Liver (tissue), 9 donors: Measurements from ENCODE around the gene CTXN3. TPM values are rescaled to one million over a fixed set of nuclear protein-coding genes. Genes with fewer than 3 reads are reported as not detected.

ENCODE experiments used
- DNase-seq: peaks from one replicate; pipeline ENCODE4 v3.0.0-alpha.2; 2017; ENCODE audit warnings: low spot score
- H3K27ac ChIP-seq, 2 donors: one replicate each; pipeline ENCODE4 v1.7.0; 2013; ENCODE audit warnings: inconsistent platforms in 2 of 2, low read length in 2 of 2, control low read depth in 1 of 2, low read depth in 1 of 2, mild to moderate bottlenecking in 1 of 2
- H3K27me3 ChIP-seq, 4 donors: one replicate each; pipeline versions ENCODE4 v1.6.1 to v1.7.0; 2013; ENCODE audit warnings: low read length in 3 of 4, inconsistent platforms in 1 of 4, mild to moderate bottlenecking in 1 of 4, moderate library complexity in 1 of 4; ENCODE audit not compliant: control insufficient read depth in 4 of 4, insufficient read depth in 4 of 4
- H3K36me3 ChIP-seq, 4 donors: one replicate each; pipeline versions ENCODE4 v1.6.1 to v1.7.0; 2013; ENCODE audit warnings: low read length in 3 of 4, mild to moderate bottlenecking in 3 of 4, low read depth in 1 of 4, moderate library complexity in 1 of 4; ENCODE audit not compliant: control insufficient read depth in 4 of 4, insufficient read depth in 3 of 4
- H3K4me1 ChIP-seq, 4 donors: one replicate each; pipeline versions ENCODE4 v1.6.1 to v1.7.0; 2013; ENCODE audit warnings: low read length in 3 of 4, mild to moderate bottlenecking in 3 of 4, moderate library complexity in 1 of 4; ENCODE audit not compliant: control insufficient read depth in 4 of 4, insufficient read depth in 4 of 4
- H3K4me3 ChIP-seq, 3 donors: one replicate each; pipeline versions ENCODE4 v1.6.1 to v1.7.0; 2013; ENCODE audit warnings: low read length in 3 of 3, control low read depth in 1 of 3, low read depth in 1 of 3, mild to moderate bottlenecking in 1 of 3
- H3K9ac ChIP-seq, 2 donors: one replicate each; pipeline ENCODE4 v1.7.0; 2013; ENCODE audit warnings: low read length in 2 of 2, mild to moderate bottlenecking in 2 of 2, moderate library complexity in 2 of 2, control low read depth in 1 of 2, low read depth in 1 of 2
- H3K9me3 ChIP-seq, 4 donors: one replicate each; pipeline versions ENCODE4 v1.6.1 to v1.7.0; 2013; ENCODE audit warnings: low read length in 3 of 4; ENCODE audit not compliant: control insufficient read depth in 4 of 4
- ATF3 ChIP-seq: IDR thresholded peaks from 2 replicates; pipeline ENCODE4 v1.6.1; 2016; ENCODE audit warnings: antibody characterized with exemption
- EGR1 ChIP-seq, 2 donors: IDR thresholded peaks; 2 replicates each; pipeline ENCODE4 v1.6.1; 2016 to 2018; ENCODE audit warnings: antibody characterized with exemption in 2 of 2, low read depth in 2 of 2
- FOXA1 ChIP-seq: IDR thresholded peaks from 2 replicates; pipeline ENCODE4 v1.6.1; 2016; ENCODE audit warnings: antibody characterized with exemption
- FOXA2 ChIP-seq: IDR thresholded peaks from 2 replicates; pipeline ENCODE4 v1.6.1; 2016; ENCODE audit warnings: antibody characterized with exemption
- GABPA ChIP-seq, 2 donors: IDR thresholded peaks in 1 of 2; conservative IDR thresholded peaks in 1 of 2; 2 replicates each; pipeline ENCODE4 v1.6.1; 2016; ENCODE audit warnings: antibody characterized with exemption in 2 of 2, mild to moderate bottlenecking in 1 of 2, moderate library complexity in 1 of 2
- HNF4A ChIP-seq, 2 donors: conservative IDR thresholded peaks; 2 replicates each; pipeline ENCODE4 v1.6.1; 2016; ENCODE audit warnings: antibody characterized with exemption in 2 of 2, mild to moderate bottlenecking in 2 of 2
- HNF4G ChIP-seq: IDR thresholded peaks from 2 replicates; pipeline ENCODE4 v1.6.1; 2016; ENCODE audit warnings: antibody characterized with exemption
- JUND ChIP-seq, 2 donors: IDR thresholded peaks; 2 replicates each; pipeline ENCODE4 v1.6.1; 2016; ENCODE audit warnings: antibody characterized with exemption in 2 of 2
- MAX ChIP-seq: IDR thresholded peaks from 2 replicates; pipeline ENCODE4 v1.6.1; 2016; ENCODE audit warnings: antibody characterized with exemption
- NR2F2 ChIP-seq: IDR thresholded peaks from 2 replicates; pipeline ENCODE4 v1.6.1; 2016; ENCODE audit warnings: antibody characterized with exemption
- RAD21 ChIP-seq, 2 donors: IDR thresholded peaks; 2 replicates each; pipeline ENCODE4 v1.6.1; 2016; ENCODE audit warnings: antibody characterized with exemption in 2 of 2, mild to moderate bottlenecking in 2 of 2
- RXRA ChIP-seq, 2 donors: IDR thresholded peaks; 2 replicates each; pipeline ENCODE4 v1.6.1; 2017 to 2018; ENCODE audit warnings: antibody characterized with exemption in 2 of 2, mild to moderate bottlenecking in 1 of 2
- SP1 ChIP-seq: IDR thresholded peaks from 2 replicates; pipeline ENCODE4 v1.6.1; 2018; ENCODE audit warnings: antibody characterized with exemption, mild to moderate bottlenecking
- TAF1 ChIP-seq: conservative IDR thresholded peaks from 2 replicates; pipeline ENCODE4 v1.6.1; 2016; ENCODE audit warnings: antibody characterized with exemption, mild to moderate bottlenecking
- YY1 ChIP-seq: IDR thresholded peaks from 2 replicates; pipeline ENCODE4 v1.6.1; 2016; ENCODE audit warnings: antibody characterized with exemption, mild to moderate bottlenecking
- WGBS: extraction: QIAGEN DNeasy Blood & Tissue Kit; methylation state at CpG from one replicate; pipeline ENCODE4 v1.1.7; 2013; 5-methylcytosine and 5-hydroxymethylcytosine counted together
- polyA plus RNA-seq, 2 donors: library from polyadenylated mRNA; stranded (reverse) in 1 of 2; unstranded in 1 of 2; fragments of 200-250 nt in 1 of 2; fragments of >200 nt in 1 of 2; fragmentation: Nextera tagmentation in 1 of 2; extraction: Ambion mirVana in 1 of 2; gene quantifications; one replicate each; pipeline versions ENCODE4 v1.2.1 to v1.2.3, GENCODE V29; 2013 to 2015
- total RNA-seq, 2 donors: library from RNA; depleted of rRNA; stranded (reverse); fragments of >200 nt; gene quantifications; one replicate each; pipeline ENCODE4 v1.2.3, GENCODE V29; 2014
- TF ChIP-seq, protein P1 (sequence below): fragments of 150-350 bp; IDR thresholded peaks from 2 replicates; pipeline ENCODE4 v1.5.1; 2017; ENCODE audit warnings: improper control_type of control experiment, low read depth, low read length; ENCODE audit not compliant: missing input control
- TF ChIP-seq, protein P2 (sequence below): IDR thresholded peaks from 2 replicates; pipeline ENCODE4 v1.6.1; 2016; ENCODE audit warnings: antibody characterized with exemption
- TF ChIP-seq, protein P3 (sequence below): IDR thresholded peaks from 2 replicates; pipeline ENCODE4 v1.6.1; 2016; ENCODE audit warnings: antibody characterized with exemption, mild to moderate bottlenecking
- donor health status: healthy.
- donor health status: healthy.
- donor health status: healthy.
- donor health status: healthy.
- donor health status: healthy.

CTXN3 gene
- total and polyA plus RNA-seq, 4 donors: not detected

DNA sequence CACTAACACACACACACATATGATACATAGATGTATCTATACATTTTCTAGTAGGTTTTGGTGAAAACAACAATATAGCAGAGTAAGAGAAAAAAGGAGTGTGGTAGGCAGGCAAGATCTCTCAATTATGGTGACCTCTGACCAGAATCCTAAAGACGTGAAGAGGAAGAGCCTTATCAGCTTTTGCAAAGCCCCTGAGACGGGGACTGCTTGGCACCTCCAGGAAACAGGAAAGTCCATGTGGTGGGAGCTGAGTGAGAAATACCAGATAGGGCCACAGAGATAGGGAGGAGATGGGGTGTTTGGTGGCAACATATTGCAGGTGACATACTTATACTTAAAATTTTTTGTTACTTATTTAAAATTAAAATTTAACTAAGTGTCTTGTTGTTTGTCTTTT, 39.9 kb upstream of the CTXN3 start (continued):
- TF ChIP-seq MAX: no peak
- TF ChIP-seq SP1: no peak
- TF ChIP-seq TAF1: no peak
- no peak for TF ChIP-seq RAD21 (IDR thresholded peaks at IDR 0.05)

DNA sequence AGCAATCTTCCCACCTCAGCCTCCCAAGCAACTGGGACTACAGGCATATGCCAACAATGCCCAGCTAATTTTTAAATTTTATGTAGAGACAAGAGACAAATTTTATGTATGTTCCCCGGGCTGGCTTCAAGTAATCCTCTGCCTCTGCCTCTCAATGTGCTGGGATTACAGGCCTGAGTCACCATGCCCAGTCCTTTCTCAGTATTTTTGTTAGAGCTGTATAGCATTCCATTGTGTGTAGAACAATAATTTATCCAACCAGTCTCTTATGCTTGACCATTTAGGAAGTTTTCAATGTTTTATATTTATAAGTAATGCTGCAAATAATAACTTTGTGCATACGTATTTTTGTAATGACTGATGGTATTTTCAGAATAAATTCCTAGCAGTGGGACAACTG, 38.9 kb upstream of the CTXN3 start:
- Histone ChIP-seq H3K4me3 (no peak overlapping the region), H3K27me3 (no peaks in the 10 kb centered on the region), H3K4me1 (no peaks in the 10 kb centered on the region), H3K9me3 (no peaks in the 10 kb centered on the region), H3K9ac (no peak overlapping the region), H3K27ac (no peak overlapping the region), H3K36me3 (no peaks in the 10 kb centered on the region)
- WGBS: 87% methylated on average over 2 of the region's 2 CpGs
- TF ChIP-seq, protein P1, sequence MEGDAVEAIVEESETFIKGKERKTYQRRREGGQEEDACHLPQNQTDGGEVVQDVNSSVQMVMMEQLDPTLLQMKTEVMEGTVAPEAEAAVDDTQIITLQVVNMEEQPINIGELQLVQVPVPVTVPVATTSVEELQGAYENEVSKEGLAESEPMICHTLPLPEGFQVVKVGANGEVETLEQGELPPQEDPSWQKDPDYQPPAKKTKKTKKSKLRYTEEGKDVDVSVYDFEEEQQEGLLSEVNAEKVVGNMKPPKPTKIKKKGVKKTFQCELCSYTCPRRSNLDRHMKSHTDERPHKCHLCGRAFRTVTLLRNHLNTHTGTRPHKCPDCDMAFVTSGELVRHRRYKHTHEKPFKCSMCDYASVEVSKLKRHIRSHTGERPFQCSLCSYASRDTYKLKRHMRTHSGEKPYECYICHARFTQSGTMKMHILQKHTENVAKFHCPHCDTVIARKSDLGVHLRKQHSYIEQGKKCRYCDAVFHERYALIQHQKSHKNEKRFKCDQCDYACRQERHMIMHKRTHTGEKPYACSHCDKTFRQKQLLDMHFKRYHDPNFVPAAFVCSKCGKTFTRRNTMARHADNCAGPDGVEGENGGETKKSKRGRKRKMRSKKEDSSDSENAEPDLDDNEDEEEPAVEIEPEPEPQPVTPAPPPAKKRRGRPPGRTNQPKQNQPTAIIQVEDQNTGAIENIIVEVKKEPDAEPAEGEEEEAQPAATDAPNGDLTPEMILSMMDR: no peak
- TF ChIP-seq FOXA1 (no peak), TAF1 (no peak), RXRA (IDR thresholded peaks at IDR 0.05) (no peak), ATF3 (no peak), EGR1 (IDR thresholded peaks at IDR 0.05; ENCODE audit: low read depth in 2 of 2) (no peak), SP1 (no peak), MAX (no peak), JUND (IDR thresholded peaks at IDR 0.05) (no peak), HNF4A (conservative IDR thresholded peaks at IDR 0.05) (no peak), HNF4G (no peak), GABPA (IDR thresholded peaks at IDR 0.05 in 1 of 2, conservative IDR thresholded peaks at IDR 0.05 in 1 of 2) (no peak), YY1 (no peak), NR2F2 (no peak), RAD21 (IDR thresholded peaks at IDR 0.05) (no peak)
- TF ChIP-seq, protein P2, sequence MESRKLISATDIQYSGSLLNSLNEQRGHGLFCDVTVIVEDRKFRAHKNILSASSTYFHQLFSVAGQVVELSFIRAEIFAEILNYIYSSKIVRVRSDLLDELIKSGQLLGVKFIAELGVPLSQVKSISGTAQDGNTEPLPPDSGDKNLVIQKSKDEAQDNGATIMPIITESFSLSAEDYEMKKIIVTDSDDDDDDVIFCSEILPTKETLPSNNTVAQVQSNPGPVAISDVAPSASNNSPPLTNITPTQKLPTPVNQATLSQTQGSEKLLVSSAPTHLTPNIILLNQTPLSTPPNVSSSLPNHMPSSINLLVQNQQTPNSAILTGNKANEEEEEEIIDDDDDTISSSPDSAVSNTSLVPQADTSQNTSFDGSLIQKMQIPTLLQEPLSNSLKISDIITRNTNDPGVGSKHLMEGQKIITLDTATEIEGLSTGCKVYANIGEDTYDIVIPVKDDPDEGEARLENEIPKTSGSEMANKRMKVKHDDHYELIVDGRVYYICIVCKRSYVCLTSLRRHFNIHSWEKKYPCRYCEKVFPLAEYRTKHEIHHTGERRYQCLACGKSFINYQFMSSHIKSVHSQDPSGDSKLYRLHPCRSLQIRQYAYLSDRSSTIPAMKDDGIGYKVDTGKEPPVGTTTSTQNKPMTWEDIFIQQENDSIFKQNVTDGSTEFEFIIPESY: no peak
- DNase-seq: no peak

- DNase-seq: no peak
- 91% methylated on average over 4 of the region's 4 CpGs for WGBS
- no peak for TF ChIP-seq HNF4G
- no peak for TF ChIP-seq RXRA (IDR thresholded peaks at IDR 0.05)
- TF ChIP-seq, protein P3, sequence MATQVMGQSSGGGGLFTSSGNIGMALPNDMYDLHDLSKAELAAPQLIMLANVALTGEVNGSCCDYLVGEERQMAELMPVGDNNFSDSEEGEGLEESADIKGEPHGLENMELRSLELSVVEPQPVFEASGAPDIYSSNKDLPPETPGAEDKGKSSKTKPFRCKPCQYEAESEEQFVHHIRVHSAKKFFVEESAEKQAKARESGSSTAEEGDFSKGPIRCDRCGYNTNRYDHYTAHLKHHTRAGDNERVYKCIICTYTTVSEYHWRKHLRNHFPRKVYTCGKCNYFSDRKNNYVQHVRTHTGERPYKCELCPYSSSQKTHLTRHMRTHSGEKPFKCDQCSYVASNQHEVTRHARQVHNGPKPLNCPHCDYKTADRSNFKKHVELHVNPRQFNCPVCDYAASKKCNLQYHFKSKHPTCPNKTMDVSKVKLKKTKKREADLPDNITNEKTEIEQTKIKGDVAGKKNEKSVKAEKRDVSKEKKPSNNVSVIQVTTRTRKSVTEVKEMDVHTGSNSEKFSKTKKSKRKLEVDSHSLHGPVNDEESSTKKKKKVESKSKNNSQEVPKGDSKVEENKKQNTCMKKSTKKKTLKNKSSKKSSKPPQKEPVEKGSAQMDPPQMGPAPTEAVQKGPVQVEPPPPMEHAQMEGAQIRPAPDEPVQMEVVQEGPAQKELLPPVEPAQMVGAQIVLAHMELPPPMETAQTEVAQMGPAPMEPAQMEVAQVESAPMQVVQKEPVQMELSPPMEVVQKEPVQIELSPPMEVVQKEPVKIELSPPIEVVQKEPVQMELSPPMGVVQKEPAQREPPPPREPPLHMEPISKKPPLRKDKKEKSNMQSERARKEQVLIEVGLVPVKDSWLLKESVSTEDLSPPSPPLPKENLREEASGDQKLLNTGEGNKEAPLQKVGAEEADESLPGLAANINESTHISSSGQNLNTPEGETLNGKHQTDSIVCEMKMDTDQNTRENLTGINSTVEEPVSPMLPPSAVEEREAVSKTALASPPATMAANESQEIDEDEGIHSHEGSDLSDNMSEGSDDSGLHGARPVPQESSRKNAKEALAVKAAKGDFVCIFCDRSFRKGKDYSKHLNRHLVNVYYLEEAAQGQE: no peak
- no peak for TF ChIP-seq FOXA2
- TF ChIP-seq RAD21 (IDR thresholded peaks at IDR 0.05): no peak
- TF ChIP-seq, protein P2: no peak
- no peak for TF ChIP-seq YY1
- no peak for TF ChIP-seq SP1
- TF ChIP-seq JUND (IDR thresholded peaks at IDR 0.05): no peak
- no peak for TF ChIP-seq MAX
- TF ChIP-seq TAF1: no peak
- TF ChIP-seq HNF4A (conservative IDR thresholded peaks at IDR 0.05): no peak
- no peak for TF ChIP-seq ATF3
Observed at GRCh38 chr5:127612441-127613141, 36.3 kb upstream of the CTXN3 start.

More at GRCh38 chr5:127612441-127613141, 36.3 kb upstream of the CTXN3 start:
- no peaks in the 10 kb centered on the region for H3K27me3 ChIP-seq
- no peak overlapping the region for H3K27ac ChIP-seq
- H3K36me3 ChIP-seq: no peaks in the 10 kb centered on the region
- H3K9ac ChIP-seq: no peak overlapping the region
- H3K9me3 ChIP-seq: no peaks in the 10 kb centered on the region
- H3K4me1 ChIP-seq: no peaks in the 10 kb centered on the region
- H3K4me3 ChIP-seq: no peak overlapping the region
